HCT116 (cell line): ENCODE results near the gene NFIC. TPM values are rescaled to one million over a fixed set of nuclear protein-coding genes. Genes with fewer than 3 reads are reported as not detected.

Experiments
- ATAC-seq: fragments of 200-7000 bp; cut with Tn5 transposase; 2 replicates; pipeline ENCODE4 v1.9.1; 2020; ENCODE audit warnings: mild to moderate bottlenecking, moderate library complexity
- BruUV-seq: library from RNA; stranded (reverse); fragments of 400-500 nt; replicated peaks from 2 replicates; lab custom pipeline; 2021; lab: Mats Ljungman, UMichigan
- CTCF ChIA-PET: fragments of 300-600 bp; sonication (Branson Sonifier 250); formaldehyde crosslinking; loops from one replicate; lab custom pipeline; 2021; ENCODE audit warnings: antibody characterized with exemption; lab: Charles Lee
- POLR2A ChIA-PET: fragments of 300-600, 350-600 bp; sonication (Branson Sonifier 250); formaldehyde crosslinking; loops from one replicate; lab custom pipeline; 2021; ENCODE audit warnings: antibody characterized with exemption; lab: Charles Lee
- RAD21 ChIA-PET, 2 experiments: fragments of 300-600 bp; sonication (Branson Sonifier 250); formaldehyde crosslinking; loops; one replicate each; lab custom pipeline; 2023; ENCODE audit warnings: low total read pairs in 2 of 2; ENCODE audit not compliant: uncharacterized antibody in 2 of 2, unreplicated experiment in 2 of 2, low non-redundant PET in 1 of 2; lab: Charles Lee
- DNase-seq: peaks from one replicate; pipeline ENCODE4 v3.0.0-alpha.2; 2010; ENCODE audit warnings: low read depth, low spot score
- H2AFZ ChIP-seq: fragments of 200-600 bp; shearing (Covaris generic), sonication (generic); 2 replicates; pipeline ENCODE4 v1.6.1; 2017; ENCODE audit warnings: low read depth, mixed run types, mixed read lengths, antibody characterized with exemption, low read length; ENCODE audit not compliant: poor library complexity, severe bottlenecking
- H3K27ac ChIP-seq: 2 replicates; pipeline ENCODE4 v1.5.1; 2012; ENCODE audit warnings: low read depth, low read length
- H3K27me3 ChIP-seq: fragments of 200-600 bp; sonication (generic); 2 replicates; pipeline ENCODE4 v1.6.1; 2016; ENCODE audit warnings: mixed run types, low read length, mixed read lengths; ENCODE audit not compliant: insufficient read depth
- H3K36me3 ChIP-seq, 2 experiments: fragments of 200-500 bp in 1 of 2; fragments of 200-600 bp in 1 of 2; sonication (Bioruptor generic) in 1 of 2; sonication (generic) in 1 of 2; 2 replicates each; pipeline versions ENCODE4 v1.5.1 to v1.6.1; 2014 to 2016; ENCODE audit warnings: low read length in 2 of 2, inconsistent platforms in 1 of 2, mixed read lengths in 1 of 2, mixed run types in 1 of 2; ENCODE audit not compliant: insufficient read depth in 2 of 2, control insufficient read depth in 1 of 2
- H3K4me1 ChIP-seq, 2 experiments: fragments of 200-600 bp in 1 of 2; sonication (generic) in 1 of 2; 2 replicates each; pipeline versions ENCODE4 v1.5.1 to v1.6.1; 2012 to 2017; ENCODE audit warnings: low read length in 2 of 2, inconsistent platforms in 1 of 2, mild to moderate bottlenecking in 1 of 2, mixed read lengths in 1 of 2, mixed run types in 1 of 2, moderate library complexity in 1 of 2; ENCODE audit not compliant: insufficient read depth in 2 of 2, control insufficient read depth in 1 of 2
- H3K4me2 ChIP-seq: fragments of 200-600 bp; sonication (generic); 2 replicates; pipeline ENCODE4 v1.6.1; 2017; ENCODE audit warnings: mixed run types, low read length, mixed read lengths
- H3K4me3 ChIP-seq, 2 experiments: fragments of 200-600 bp in 1 of 2; sonication (generic) in 1 of 2; replicated peaks in 1 of 2; 2 replicates each; pipeline ENCODE4 v1.5.1; 2011 to 2016; ENCODE audit warnings: low read length in 2 of 2, control low read depth in 1 of 2, low read depth in 1 of 2, mild to moderate bottlenecking in 1 of 2, mixed read lengths in 1 of 2, mixed run types in 1 of 2
- H3K79me2 ChIP-seq: fragments of 200-600 bp; sonication (generic); 2 replicates; pipeline ENCODE4 v1.6.1; 2017; ENCODE audit warnings: mild to moderate bottlenecking, mixed run types, low read length, moderate library complexity, mixed read lengths; ENCODE audit not compliant: insufficient read depth
- H3K9ac ChIP-seq: fragments of 200-600 bp; sonication (generic); 2 replicates; pipeline ENCODE4 v1.6.1; 2016; ENCODE audit warnings: low read length, mixed read lengths
- H3K9me2 ChIP-seq: fragments of 200-600 bp; sonication (generic), shearing (Covaris generic); 2 replicates; pipeline ENCODE4 v1.6.1; 2017; ENCODE audit warnings: mixed run types, mild to moderate bottlenecking, moderate library complexity; ENCODE audit not compliant: insufficient read depth
- H3K9me3 ChIP-seq, 2 experiments: fragments of 200-500 bp in 1 of 2; fragments of 200-600 bp in 1 of 2; sonication (Bioruptor generic) in 1 of 2; sonication (generic) in 1 of 2; 2 replicates each; pipeline ENCODE4 v1.6.1; 2014 to 2017; ENCODE audit warnings: low read length in 2 of 2, mixed read lengths in 2 of 2, inconsistent platforms in 1 of 2, low read depth in 1 of 2, mild to moderate bottlenecking in 1 of 2, mixed run types in 1 of 2, moderate library complexity in 1 of 2; ENCODE audit not compliant: control insufficient read depth in 1 of 2, insufficient read depth in 1 of 2
- H4K20me1 ChIP-seq: fragments of 200-600 bp; sonication (generic), shearing (Covaris generic); 2 replicates; pipeline ENCODE4 v1.6.1; 2017; ENCODE audit warnings: mixed run types, mild to moderate bottlenecking, moderate library complexity; ENCODE audit not compliant: insufficient read depth
- EGR1 ChIP-seq: IDR thresholded peaks from 2 replicates; pipeline ENCODE4 v1.6.1; 2012; ENCODE audit warnings: low read depth
- ELF1 ChIP-seq: IDR thresholded peaks from 2 replicates; pipeline ENCODE4 v1.6.1; 2012; ENCODE audit warnings: low read depth, borderline replicate concordance
- EZH2 ChIP-seq: fragments of 200-600 bp; sonication (generic); IDR thresholded peaks from 2 replicates; pipeline ENCODE4 v1.6.1; 2017; ENCODE audit warnings: antibody characterized with exemption, mixed run types
- JUND ChIP-seq: IDR thresholded peaks from 2 replicates; pipeline ENCODE4 v1.6.1; 2012
- POLR2A ChIP-seq: IDR thresholded peaks from 2 replicates; pipeline ENCODE4 v1.7.0; 2011; ENCODE audit warnings: borderline replicate concordance; ENCODE audit not compliant: insufficient read depth, insufficient read length; ENCODE audit errors: extremely low read depth
- POLR2AphosphoS5 ChIP-seq: IDR thresholded peaks from 2 replicates; pipeline ENCODE4 v1.6.1; 2011; ENCODE audit warnings: mild to moderate bottlenecking, low read depth, low read length, moderate library complexity
- SRF ChIP-seq: IDR thresholded peaks from 2 replicates; pipeline ENCODE4 v1.6.1; 2012; ENCODE audit warnings: low read depth
- TCF7L2 ChIP-seq: IDR thresholded peaks from 2 replicates; pipeline ENCODE4 v1.7.0; 2011; ENCODE audit warnings: borderline replicate concordance, inconsistent platforms; ENCODE audit not compliant: insufficient read depth, insufficient read length; ENCODE audit errors: extremely low read depth
- YY1 ChIP-seq: IDR thresholded peaks from 2 replicates; pipeline ENCODE4 v1.6.1; 2011; ENCODE audit warnings: low read length, low read depth, moderate library complexity, mild to moderate bottlenecking; ENCODE audit not compliant: insufficient replicate concordance; ENCODE audit errors: extremely low read depth
- ZFX ChIP-seq: fragments of 450-650 bp; IDR thresholded peaks from 2 replicates; pipeline ENCODE4 v1.6.1; 2017
- intact Hi-C: fragments of 100-400 bp; cut with micrococcal nuclease; formaldehyde crosslinking; loops from 2 replicates; pipeline ENCODE4 v1.10.0; 2022
- total RNA-seq: library from RNA; stranded (reverse); gene quantifications from one replicate; pipeline ENCODE4 v1.2.1, GENCODE V29; 2021; ENCODE audit not compliant: unreplicated experiment
- TF ChIP-seq, protein P1 (sequence below), 3 experiments: fragments of 200-600 bp in 1 of 3; sonication (generic) in 1 of 3; IDR thresholded peaks in 2 of 3; conservative IDR thresholded peaks in 1 of 3; 2 replicates each; pipeline ENCODE4 v1.5.1; 2012 to 2017; ENCODE audit warnings: low read depth in 2 of 3, low read length in 2 of 3, antibody characterized with exemption in 1 of 3, borderline replicate concordance in 1 of 3, control low read depth in 1 of 3, mild to moderate bottlenecking in 1 of 3, mixed read lengths in 1 of 3, mixed run types in 1 of 3, moderate library complexity in 1 of 3; ENCODE audit not compliant: insufficient read depth in 1 of 3
- TF ChIP-seq, protein P2 (sequence below): IDR thresholded peaks from 2 replicates; pipeline ENCODE4 v1.6.1; 2011; ENCODE audit warnings: mild to moderate bottlenecking, low read length, moderate library complexity; ENCODE audit not compliant: insufficient replicate concordance; ENCODE audit errors: extremely low read depth
- TF ChIP-seq, protein P3 (sequence below): IDR thresholded peaks from 2 replicates; pipeline ENCODE4 v1.6.1; 2012

The NFIC gene
- total RNA-seq, 1 experiment from 2014 or later: 116 TPM

DNA sequence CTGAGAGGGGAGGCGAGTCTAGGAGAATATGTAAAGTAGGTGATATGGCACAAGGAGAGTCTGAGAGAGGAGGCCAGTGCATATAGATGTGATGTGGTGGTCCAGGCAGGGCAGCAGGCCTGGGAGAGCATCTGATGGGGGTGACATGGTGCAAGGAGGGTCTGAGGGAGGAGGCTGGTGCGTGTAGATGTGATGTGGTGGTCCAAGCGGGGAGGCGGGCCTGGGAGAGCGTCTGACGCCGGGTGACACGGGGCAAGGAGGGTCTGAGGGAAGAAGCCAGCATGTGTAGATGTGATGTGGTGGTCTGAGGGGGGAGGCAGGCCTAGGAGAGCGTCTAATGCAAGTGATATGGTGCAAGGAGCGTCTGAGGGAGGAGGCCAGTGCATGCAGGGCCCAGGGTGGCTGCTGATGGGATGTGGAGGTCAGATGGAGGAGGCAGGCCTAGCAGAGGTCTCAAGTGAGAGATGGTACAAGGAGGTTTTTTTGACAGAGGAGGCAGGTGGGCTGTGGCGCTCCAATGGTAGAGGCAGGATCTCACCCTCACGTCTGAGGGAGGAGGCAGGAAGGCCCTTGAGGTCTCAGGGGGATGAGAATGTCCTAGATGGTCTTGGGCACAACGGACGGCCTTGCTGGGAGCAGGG is 16.2 kb downstream of the NFIC start:
- H3K36me3 ChIP-seq: peaks cover 5 to 11% of the 10 kb centered on the region in 2 experiments; a peak in 2 of 4 replicates
- intact Hi-C loops: no loop called here
- no TSS peak for BruUV-seq

More for the DNA sequence above, 16.2 kb downstream of the NFIC start:
- no peak overlapping the region for H3K4me3 ChIP-seq
- RAD21 ChIA-PET: no interaction called here
- no peak overlapping the region for H3K9ac ChIP-seq
- H3K9me2 ChIP-seq: no peaks in the 10 kb centered on the region
- ATAC-seq: no peak
- TF ChIP-seq SRF (no peak), TCF7L2 (no peak), POLR2AphosphoS5 (no peak), EZH2 (no peak), YY1 (no peak), ELF1 (no peak), JUND (no peak), ZFX (no peak), EGR1 (no peak), POLR2A (no peak)
- TF ChIP-seq, protein P1, sequence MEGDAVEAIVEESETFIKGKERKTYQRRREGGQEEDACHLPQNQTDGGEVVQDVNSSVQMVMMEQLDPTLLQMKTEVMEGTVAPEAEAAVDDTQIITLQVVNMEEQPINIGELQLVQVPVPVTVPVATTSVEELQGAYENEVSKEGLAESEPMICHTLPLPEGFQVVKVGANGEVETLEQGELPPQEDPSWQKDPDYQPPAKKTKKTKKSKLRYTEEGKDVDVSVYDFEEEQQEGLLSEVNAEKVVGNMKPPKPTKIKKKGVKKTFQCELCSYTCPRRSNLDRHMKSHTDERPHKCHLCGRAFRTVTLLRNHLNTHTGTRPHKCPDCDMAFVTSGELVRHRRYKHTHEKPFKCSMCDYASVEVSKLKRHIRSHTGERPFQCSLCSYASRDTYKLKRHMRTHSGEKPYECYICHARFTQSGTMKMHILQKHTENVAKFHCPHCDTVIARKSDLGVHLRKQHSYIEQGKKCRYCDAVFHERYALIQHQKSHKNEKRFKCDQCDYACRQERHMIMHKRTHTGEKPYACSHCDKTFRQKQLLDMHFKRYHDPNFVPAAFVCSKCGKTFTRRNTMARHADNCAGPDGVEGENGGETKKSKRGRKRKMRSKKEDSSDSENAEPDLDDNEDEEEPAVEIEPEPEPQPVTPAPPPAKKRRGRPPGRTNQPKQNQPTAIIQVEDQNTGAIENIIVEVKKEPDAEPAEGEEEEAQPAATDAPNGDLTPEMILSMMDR (IDR thresholded peaks at IDR 0.05 in 2 of 3, conservative IDR thresholded peaks at IDR 0.05 in 1 of 3; ENCODE audit: borderline replicate concordance in 1 of 3, insufficient read depth in 1 of 3, low read depth in 2 of 3, low read length in 2 of 3): no peak
- TF ChIP-seq, protein P2, sequence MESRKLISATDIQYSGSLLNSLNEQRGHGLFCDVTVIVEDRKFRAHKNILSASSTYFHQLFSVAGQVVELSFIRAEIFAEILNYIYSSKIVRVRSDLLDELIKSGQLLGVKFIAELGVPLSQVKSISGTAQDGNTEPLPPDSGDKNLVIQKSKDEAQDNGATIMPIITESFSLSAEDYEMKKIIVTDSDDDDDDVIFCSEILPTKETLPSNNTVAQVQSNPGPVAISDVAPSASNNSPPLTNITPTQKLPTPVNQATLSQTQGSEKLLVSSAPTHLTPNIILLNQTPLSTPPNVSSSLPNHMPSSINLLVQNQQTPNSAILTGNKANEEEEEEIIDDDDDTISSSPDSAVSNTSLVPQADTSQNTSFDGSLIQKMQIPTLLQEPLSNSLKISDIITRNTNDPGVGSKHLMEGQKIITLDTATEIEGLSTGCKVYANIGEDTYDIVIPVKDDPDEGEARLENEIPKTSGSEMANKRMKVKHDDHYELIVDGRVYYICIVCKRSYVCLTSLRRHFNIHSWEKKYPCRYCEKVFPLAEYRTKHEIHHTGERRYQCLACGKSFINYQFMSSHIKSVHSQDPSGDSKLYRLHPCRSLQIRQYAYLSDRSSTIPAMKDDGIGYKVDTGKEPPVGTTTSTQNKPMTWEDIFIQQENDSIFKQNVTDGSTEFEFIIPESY: no peak
- TF ChIP-seq, protein P3, sequence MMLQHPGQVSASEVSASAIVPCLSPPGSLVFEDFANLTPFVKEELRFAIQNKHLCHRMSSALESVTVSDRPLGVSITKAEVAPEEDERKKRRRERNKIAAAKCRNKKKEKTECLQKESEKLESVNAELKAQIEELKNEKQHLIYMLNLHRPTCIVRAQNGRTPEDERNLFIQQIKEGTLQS: no peak
- no peaks in the 10 kb centered on the region for H3K27me3 ChIP-seq
- DNase-seq: no peak
- CTCF ChIA-PET: no interaction called here
- POLR2A ChIA-PET: no interaction called here
- H3K4me1 ChIP-seq: peaks cover 29 to 56% of the 10 kb centered on the region in 2 experiments
- H3K9me3 ChIP-seq: no peaks in the 10 kb centered on the region
- H3K4me2 ChIP-seq: no peak overlapping the region
- H3K27ac ChIP-seq: no peak overlapping the region; the same call in 1 of the 2 replicates
- no peak overlapping the region for H2AFZ ChIP-seq
- no peaks in the 10 kb centered on the region for H4K20me1 ChIP-seq
- peaks cover 99% of the 10 kb centered on the region for H3K79me2 ChIP-seq
